Activated CD4-positive, alpha-beta memory T cell treated with anti-CD3 and anti-CD28 coated beads for 36 hours (primary cell): Measurements from ENCODE around the gene ROBO1. TPM values are rescaled to one million over a fixed set of nuclear protein-coding genes. Genes with fewer than 3 reads are reported as not detected.
"Not testable (repeated sequence)": the region's sequence is repeated elsewhere in the genome, so short reads cannot be mapped to it uniquely, and the experiment has no call there.

Experiments
- CTCF ChIA-PET: fragments of 350-600 bp; sonication (Branson Sonifier 250); formaldehyde crosslinking; loops from one replicate; lab custom pipeline; 2021; ENCODE audit warnings: antibody characterized with exemption, inconsistent platforms; lab: Charles Lee
- POLR2A ChIA-PET: fragments of 350-600 bp; sonication (Branson Sonifier 250); formaldehyde crosslinking; loops from one replicate; lab custom pipeline; 2021; ENCODE audit warnings: antibody characterized with exemption; lab: Charles Lee
- DNase-seq: peaks from one replicate; pipeline ENCODE4 v3.0.0-alpha.2; 2020
- H3K27ac Mint-ChIP-seq: one replicate; pipeline ENCODE4 v1.8.0; 2021; ENCODE audit warnings: mixed read lengths
- H3K27me3 Mint-ChIP-seq: one replicate; pipeline ENCODE4 v1.8.0; 2021; ENCODE audit warnings: mixed read lengths
- H3K36me3 Mint-ChIP-seq: one replicate; pipeline ENCODE4 v1.8.0; 2021; ENCODE audit warnings: mixed read lengths
- H3K4me1 Mint-ChIP-seq: one replicate; pipeline ENCODE4 v1.8.0; 2021; ENCODE audit warnings: low read depth, mixed read lengths
- H3K4me3 Mint-ChIP-seq: one replicate; pipeline ENCODE4 v1.8.0; 2021; ENCODE audit warnings: mild to moderate bottlenecking, mixed read lengths
- H3K9me3 Mint-ChIP-seq: one replicate; pipeline ENCODE4 v1.8.0; 2021; ENCODE audit warnings: mixed read lengths
- intact Hi-C: fragments of 100-400 bp; cut with micrococcal nuclease; formaldehyde crosslinking; loops from one replicate; pipeline ENCODE4 v1.15.1; 2023
- total RNA-seq, 2 experiments: library from RNA; stranded (reverse); gene quantifications; one replicate each; pipeline ENCODE4 v1.2.3, GENCODE V29; 2021

ROBO1 gene
- total RNA-seq, 2 experiments from 2014 or later, result not detected

DNA sequence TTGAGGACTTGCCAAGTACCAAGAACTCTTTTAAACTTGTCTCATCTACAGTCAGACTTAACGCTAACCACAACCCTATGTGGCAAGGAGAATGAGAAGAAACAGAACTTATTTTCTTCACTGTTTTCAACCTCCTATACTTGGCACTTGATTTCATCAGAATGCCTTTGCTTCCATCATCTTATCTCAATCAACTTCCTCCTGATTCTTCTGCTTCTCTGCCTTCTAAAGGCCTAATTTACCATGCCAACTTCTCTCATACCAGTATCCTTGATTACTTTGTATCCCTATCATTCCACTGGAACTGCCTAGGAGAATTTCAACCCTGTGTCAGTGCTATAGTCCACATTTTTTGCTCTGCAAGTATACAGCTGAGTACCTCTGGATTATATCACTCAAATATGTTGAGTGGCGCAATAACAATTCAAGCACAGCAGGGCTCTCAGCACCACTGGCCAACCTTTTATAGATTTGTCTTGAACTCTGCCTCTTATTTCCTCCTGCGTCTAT lies 413.6 kb downstream of the ROBO1 start:
- POLR2A ChIA-PET, result no interaction called here
- intact Hi-C loops, result no loop called here

DNA sequence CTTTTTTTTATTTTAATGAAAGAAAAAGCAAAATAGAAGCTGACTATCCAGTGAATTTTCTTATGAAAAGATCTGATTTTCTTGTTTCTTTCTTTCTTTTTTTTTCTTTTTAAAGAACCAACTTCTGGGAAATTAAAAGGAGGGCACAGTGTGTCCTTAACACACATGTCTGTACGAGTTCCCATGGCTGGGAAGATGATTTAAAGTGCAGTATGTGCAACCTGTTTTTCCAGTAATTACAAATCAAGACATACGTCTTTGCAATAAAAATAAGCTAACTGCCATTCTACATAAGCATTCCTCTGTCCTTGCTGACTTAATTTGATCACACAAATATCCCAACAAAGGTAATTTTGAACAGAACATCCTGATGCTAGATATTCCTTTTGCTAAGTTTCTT lies 416.1 kb downstream of the ROBO1 start:
- no peaks in the 10 kb centered on the region for H3K27me3 Mint-ChIP-seq
- intact Hi-C loops, result no loop called here

More for the DNA sequence above, 413.6 kb downstream of the ROBO1 start:
- Mint-ChIP-seq H3K4me3 (no peak overlapping the region), H3K4me1 (no peaks in the 10 kb centered on the region), H3K27me3 (no peaks in the 10 kb centered on the region), H3K9me3 (peaks cover 16% of the 10 kb centered on the region), H3K36me3 (no peaks in the 10 kb centered on the region), H3K27ac (no peak overlapping the region)
- no peak for DNase-seq
- CTCF ChIA-PET, result no interaction called here

DNA sequence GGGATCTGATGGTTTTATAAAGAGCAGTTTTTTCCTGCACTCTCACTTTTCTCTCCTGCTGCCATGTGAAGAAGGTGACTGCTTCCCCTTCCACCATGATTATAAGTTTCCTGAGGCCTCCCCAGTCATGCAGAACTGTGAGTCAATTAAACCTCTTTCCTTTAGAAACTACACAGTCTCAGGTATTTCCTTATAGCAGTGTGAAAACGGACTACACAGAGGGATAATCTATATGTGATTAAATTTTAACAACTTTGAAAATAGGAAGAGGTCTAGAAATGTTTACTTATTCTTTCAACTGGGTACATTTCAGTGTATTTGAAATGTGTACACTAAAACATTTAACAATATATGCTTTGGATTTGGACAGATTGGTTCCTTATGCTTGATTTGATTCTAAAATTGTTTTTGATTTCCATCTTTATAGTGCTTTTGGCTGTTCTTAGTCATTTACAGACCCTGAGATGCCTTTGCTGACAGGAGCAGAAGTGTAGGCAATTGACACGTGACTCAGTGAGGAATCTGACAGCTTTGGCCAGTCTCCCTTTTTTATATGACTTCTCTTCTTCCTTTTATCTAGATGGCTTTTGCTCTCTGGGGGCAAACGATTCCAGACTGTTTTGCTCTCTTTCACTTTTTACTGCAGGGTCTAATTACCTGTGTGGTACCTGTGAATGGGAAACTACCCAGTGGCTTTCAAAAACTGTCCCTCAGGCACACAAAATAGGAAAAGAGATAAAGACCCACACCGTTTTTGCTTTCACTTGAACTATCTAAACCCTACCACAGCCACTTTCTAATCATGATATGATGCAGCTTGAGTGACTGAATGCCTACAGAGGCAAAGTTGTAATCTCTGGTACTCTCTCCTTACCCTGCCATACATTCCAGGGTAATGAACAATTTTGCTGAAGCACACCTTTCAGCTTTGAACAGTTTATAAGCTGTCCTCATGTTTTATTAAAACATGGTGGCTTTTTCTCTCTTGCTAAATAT lies 422.6 kb downstream of the ROBO1 start:
- no peaks in the 10 kb centered on the region for H3K9me3 Mint-ChIP-seq
- H3K27ac Mint-ChIP-seq, result no peak overlapping the region
- DNase-seq, result no peak
- H3K36me3 Mint-ChIP-seq, result no peaks in the 10 kb centered on the region
- H3K27me3 Mint-ChIP-seq, result no peaks in the 10 kb centered on the region
- intact Hi-C loops, result no loop called here
- ChIA-PET POLR2A (no interaction called here), CTCF (no interaction called here)
- H3K4me3 Mint-ChIP-seq, result no peak overlapping the region
- H3K4me1 Mint-ChIP-seq, result no peaks in the 10 kb centered on the region

More for the DNA sequence above, 416.1 kb downstream of the ROBO1 start:
- H3K4me3 Mint-ChIP-seq, result no peak overlapping the region
- no peak overlapping the region for H3K27ac Mint-ChIP-seq
- peaks cover 16% of the 10 kb centered on the region for H3K9me3 Mint-ChIP-seq
- ChIA-PET POLR2A (no interaction called here), CTCF (no interaction called here)
- no peaks in the 10 kb centered on the region for H3K36me3 Mint-ChIP-seq
- no peak for DNase-seq
- no peaks in the 10 kb centered on the region for H3K4me1 Mint-ChIP-seq

DNA sequence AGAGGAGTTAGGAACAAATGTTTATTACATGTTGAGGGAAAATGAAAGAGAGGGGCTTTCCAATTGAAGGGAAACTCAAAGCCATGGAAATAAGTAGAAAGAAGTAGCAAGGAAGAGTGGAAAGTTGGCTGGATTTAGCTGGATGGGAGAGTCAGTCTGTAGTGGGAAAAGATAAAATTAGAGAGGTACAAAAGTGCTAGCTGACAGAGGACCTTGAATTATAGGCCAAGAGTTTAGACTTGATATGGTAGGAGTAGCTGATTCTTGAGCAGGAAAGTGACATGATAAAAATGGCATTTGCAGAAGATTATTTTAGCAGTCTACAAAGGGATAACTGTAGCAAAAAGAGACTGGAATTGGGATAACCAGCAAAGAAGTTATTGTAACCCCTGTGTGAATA lies 425.8 kb downstream of the ROBO1 start:
- ChIA-PET POLR2A (no interaction called here), CTCF (no interaction called here)
- no peak for DNase-seq
- Mint-ChIP-seq H3K9me3 (peaks cover 4% of the 10 kb centered on the region), H3K4me3 (no peak overlapping the region), H3K4me1 (no peaks in the 10 kb centered on the region), H3K27me3 (no peaks in the 10 kb centered on the region), H3K36me3 (no peaks in the 10 kb centered on the region), H3K27ac (no peak overlapping the region)
- intact Hi-C loops, result no loop called here

DNA sequence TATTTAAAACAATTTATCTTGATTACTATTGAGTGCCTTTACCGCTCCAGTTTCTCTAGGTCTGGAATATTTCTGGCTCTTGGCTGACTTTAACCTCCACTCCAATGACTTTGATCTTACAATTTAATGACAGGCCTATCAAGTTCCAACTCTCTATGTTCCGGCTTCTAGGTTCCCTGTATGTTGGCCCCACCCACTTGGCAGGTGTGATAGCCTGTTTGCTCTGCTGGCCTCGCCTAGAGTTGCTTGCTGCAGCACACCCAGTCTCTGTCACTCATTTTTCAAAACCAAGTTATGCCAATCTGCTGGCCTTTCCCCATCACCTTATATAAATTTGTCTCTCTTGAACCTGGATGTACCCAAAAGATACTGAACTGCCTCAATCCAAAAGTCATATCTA lies 428.0 kb downstream of the ROBO1 start:
- no peak overlapping the region for H3K4me3 Mint-ChIP-seq
- CTCF ChIA-PET, result no interaction called here
- intact Hi-C loops, result no loop called here

DNA sequence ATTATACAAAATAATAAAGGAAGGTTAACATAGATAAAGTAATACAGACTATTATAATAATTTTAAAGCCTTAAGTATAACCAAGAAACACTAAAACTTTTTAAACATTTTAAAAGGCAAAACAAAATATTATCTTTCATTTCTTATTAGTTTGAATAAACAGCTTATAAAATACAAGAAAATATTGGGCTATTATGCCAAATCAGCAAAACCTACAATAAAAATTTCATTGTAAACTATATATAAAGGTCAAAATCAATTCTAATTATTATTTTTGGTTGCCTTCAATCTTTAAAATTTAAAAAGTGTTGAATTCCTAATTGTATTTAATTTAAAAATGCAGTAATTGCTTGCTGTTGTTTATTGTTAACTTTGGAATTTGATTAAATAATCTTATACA lies 430.0 kb downstream of the ROBO1 start:
- intact Hi-C loops, result no loop called here
- H3K9me3 Mint-ChIP-seq, result peaks cover 19% of the 10 kb centered on the region
- H3K4me1 Mint-ChIP-seq, result no peaks in the 10 kb centered on the region
- H3K27me3 Mint-ChIP-seq, result no peaks in the 10 kb centered on the region
- no peak overlapping the region for H3K4me3 Mint-ChIP-seq
- ChIA-PET POLR2A (no interaction called here), CTCF (no interaction called here)
- H3K36me3 Mint-ChIP-seq, result no peaks in the 10 kb centered on the region
- H3K27ac Mint-ChIP-seq, result no peak overlapping the region
- DNase-seq, result no peak

More for the DNA sequence above, 428.0 kb downstream of the ROBO1 start:
- Mint-ChIP-seq H3K4me1 (no peaks in the 10 kb centered on the region), H3K36me3 (no peaks in the 10 kb centered on the region), H3K27me3 (no peaks in the 10 kb centered on the region), H3K27ac (no peak overlapping the region), H3K9me3 (peaks cover 12% of the 10 kb centered on the region)
- POLR2A ChIA-PET, result no interaction called here
- DNase-seq, result no peak

DNA sequence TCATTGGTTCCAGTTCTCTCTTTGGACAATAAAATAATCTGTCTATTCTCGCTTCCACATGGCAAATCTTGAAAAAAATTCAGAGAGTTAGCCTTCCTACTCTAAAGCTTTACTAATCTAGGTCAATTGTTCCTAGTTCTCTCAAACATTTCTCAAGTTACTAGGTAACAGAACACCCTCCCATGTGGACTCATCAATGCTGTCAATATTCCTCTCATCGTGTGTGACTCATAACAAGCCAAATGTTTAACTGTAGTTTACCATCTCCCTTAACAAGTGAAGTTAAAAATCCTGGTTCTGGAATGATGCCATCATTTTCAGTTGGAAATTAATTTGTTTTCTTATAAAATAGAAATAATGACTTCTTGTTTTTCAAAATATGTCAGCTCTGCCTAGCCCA lies 438.6 kb downstream of the ROBO1 start:
- no peak for DNase-seq
- no peaks in the 10 kb centered on the region for H3K27me3 Mint-ChIP-seq
- intact Hi-C loops, result no loop called here
- ChIA-PET CTCF (no interaction called here), POLR2A (no interaction called here)
- no peaks in the 10 kb centered on the region for H3K4me1 Mint-ChIP-seq
- no peaks in the 10 kb centered on the region for H3K36me3 Mint-ChIP-seq
- H3K9me3 Mint-ChIP-seq, result peaks cover 12% of the 10 kb centered on the region
- H3K4me3 Mint-ChIP-seq, result no peak overlapping the region
- no peak overlapping the region for H3K27ac Mint-ChIP-seq

DNA sequence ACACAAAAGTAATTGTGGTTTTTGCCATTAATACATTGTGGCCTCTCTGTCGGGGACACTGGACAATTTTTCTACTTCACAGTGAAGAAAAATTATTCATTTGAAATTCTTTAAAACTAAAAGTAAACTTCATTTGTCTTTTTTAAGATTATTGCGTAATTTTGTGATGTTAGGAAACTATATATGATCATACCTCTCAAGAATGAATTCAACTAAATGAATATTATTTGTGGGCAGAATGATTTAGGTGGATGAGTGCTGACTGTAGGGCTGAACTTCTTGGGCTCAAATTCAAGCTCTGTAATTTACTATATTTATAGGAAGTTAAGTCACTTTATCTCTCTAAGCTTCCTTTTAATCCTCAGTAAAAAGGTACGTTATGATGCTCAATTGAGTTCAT lies 441.2 kb downstream of the ROBO1 start:
- H3K36me3 Mint-ChIP-seq, result no peaks in the 10 kb centered on the region
- H3K9me3 Mint-ChIP-seq, result peaks cover 7% of the 10 kb centered on the region
- no peak overlapping the region for H3K4me3 Mint-ChIP-seq
- intact Hi-C loops, result no loop called here
- no peak for DNase-seq
- no peak overlapping the region for H3K27ac Mint-ChIP-seq
- ChIA-PET POLR2A (no interaction called here), CTCF (no interaction called here)
- H3K27me3 Mint-ChIP-seq, result no peaks in the 10 kb centered on the region
- no peaks in the 10 kb centered on the region for H3K4me1 Mint-ChIP-seq

DNA sequence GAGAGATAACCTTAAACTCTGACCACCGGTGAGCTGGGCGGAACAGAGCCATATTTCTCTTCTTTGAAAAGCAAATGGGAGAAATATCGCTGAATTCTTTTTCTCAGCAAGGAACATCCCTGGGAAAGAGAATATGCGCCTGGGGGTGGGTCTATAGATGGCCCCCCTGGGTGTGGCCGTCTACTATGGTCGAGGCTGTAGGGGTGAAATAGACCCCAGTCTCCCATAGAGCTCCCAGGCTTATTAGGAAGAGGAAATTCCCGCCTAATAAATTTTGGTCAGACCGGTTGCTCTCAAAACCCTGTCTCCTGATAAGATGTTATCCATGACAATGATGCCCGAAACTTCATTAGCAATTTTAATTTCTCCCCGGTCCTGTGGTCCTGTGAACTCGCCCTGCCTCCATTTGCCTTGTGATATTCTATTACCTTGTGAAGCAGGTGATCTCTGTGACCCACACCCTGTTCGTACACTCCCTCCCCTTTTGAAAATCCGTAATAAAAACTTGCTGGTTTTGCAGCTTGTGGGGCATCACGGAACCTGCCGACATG lies 441.9 kb downstream of the ROBO1 start:
- H3K4me3 Mint-ChIP-seq, H3K9me3 Mint-ChIP-seq, H3K27ac Mint-ChIP-seq, CTCF ChIA-PET, H3K36me3 Mint-ChIP-seq, H3K27me3 Mint-ChIP-seq, DNase-seq, POLR2A ChIA-PET, intact Hi-C loops, H3K4me1 Mint-ChIP-seq: not testable (repeated sequence)

DNA sequence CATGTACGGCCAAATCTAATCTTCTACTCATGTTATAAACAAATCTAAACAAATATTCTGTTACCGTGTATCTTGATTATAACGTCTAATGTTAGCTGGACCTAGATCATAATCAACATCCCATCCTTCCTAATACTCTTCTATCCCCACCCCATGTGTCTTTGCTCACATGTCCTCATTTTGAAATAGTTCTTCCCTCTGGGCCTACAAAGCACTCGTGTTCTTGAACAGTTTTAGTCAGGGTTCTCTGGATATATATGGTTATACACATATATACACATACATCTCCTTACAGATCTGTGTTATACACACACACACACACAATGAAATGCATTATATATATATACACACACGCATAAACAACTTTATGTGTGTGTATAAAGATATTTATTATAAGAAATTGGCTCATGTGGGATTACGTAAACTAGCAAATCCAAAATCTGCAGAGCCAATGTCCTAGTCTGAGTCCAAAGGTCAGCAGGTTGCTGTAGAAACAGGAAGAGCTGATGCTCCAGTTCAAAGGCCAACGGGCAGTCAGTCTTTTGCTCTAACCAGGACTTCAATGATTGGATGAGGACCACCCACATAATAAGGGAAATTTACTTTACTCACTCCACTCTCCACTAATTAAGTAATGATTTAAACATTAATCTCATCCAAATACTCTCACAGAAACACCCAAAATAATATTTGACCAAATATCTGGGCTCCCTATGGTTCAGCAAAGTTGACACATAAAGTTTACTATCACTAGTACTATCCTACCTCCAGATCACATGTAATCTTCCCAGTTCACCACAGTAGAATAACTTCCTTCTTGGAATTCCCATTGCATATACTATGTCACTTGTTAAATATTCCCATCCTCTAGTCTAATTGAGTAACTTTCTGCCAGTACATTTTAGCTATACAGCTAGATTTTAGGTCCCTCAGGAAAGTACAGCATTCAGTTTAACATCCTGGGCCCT lies 450.0 kb downstream of the ROBO1 start:
- ChIA-PET CTCF (no interaction called here), POLR2A (no interaction called here)
- no peak for DNase-seq
- no peaks in the 10 kb centered on the region for H3K36me3 Mint-ChIP-seq
- H3K9me3 Mint-ChIP-seq, result peaks cover 3% of the 10 kb centered on the region
- H3K4me1 Mint-ChIP-seq, result no peaks in the 10 kb centered on the region
- H3K27ac Mint-ChIP-seq, result no peak overlapping the region
- no peak overlapping the region for H3K4me3 Mint-ChIP-seq
- H3K27me3 Mint-ChIP-seq, result no peaks in the 10 kb centered on the region
- intact Hi-C loops, result no loop called here

DNA sequence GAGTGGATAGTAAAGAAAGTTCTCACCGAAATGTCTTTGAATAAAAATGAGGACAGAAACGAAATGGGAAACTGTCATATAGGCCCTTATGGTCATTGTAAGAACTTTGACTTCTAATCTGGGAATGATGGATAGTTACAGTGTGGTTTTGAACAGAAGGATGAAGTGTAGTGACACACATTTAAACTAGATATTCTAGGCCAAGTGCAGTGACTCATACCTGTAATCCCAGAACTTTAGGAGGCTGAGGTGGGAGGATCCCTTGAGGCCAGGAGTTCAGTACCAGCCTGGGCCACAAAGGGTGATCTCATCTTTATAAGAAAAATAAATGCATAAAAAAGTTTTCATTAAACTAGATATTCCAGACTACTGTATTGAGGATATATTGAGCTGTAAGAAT lies 452.8 kb downstream of the ROBO1 start:
- Mint-ChIP-seq H3K27ac (no peak overlapping the region), H3K36me3 (no peaks in the 10 kb centered on the region), H3K27me3 (no peaks in the 10 kb centered on the region), H3K4me1 (no peaks in the 10 kb centered on the region), H3K4me3 (no peak overlapping the region), H3K9me3 (peaks cover 9% of the 10 kb centered on the region)
- CTCF ChIA-PET, result no interaction called here
- DNase-seq, result no peak
- intact Hi-C loops, result no loop called here
- POLR2A ChIA-PET, result no interaction called here

DNA sequence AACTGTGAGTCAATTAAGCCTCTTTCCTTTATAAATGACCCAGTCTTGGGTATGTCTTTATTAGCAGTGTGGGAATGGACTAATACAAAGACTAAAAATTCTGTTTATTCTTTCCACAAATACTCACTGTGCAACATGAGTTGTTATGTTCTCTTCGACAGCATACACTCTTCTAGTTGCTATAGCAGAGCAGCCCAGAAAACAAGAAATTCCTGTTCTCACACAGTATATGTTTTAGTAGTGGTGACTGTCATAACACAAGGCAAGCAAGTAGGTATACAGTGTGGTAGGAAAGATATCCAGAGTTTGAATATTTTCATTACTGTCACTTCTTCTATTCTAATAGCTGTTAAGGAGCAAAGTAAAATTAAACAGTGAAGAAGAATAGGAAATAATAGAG lies 453.3 kb downstream of the ROBO1 start:
- no peak overlapping the region for H3K4me3 Mint-ChIP-seq
- H3K4me1 Mint-ChIP-seq, result no peaks in the 10 kb centered on the region
- peaks cover 9% of the 10 kb centered on the region for H3K9me3 Mint-ChIP-seq
- H3K27ac Mint-ChIP-seq, result no peak overlapping the region
- DNase-seq, result no peak
- H3K36me3 Mint-ChIP-seq, result no peaks in the 10 kb centered on the region
- ChIA-PET CTCF (no interaction called here), POLR2A (no interaction called here)
- intact Hi-C loops, result no loop called here
- H3K27me3 Mint-ChIP-seq, result no peaks in the 10 kb centered on the region
